NB4 (cell line): ENCODE measurements around the gene CBX2.

ENCODE experiments used
- DNase-seq: peaks from one replicate; pipeline ENCODE4 v3.0.0; 2010; ENCODE audit warnings: low read depth
- H3K4me3 ChIP-seq: one replicate; pipeline ENCODE4 v1.5.1; 2011; ENCODE audit warnings: mild to moderate bottlenecking, low read depth, low read length, moderate library complexity
- MYC ChIP-seq: IDR thresholded peaks from 2 replicates; pipeline ENCODE4 v1.6.1; 2011; ENCODE audit warnings: low read depth, low read length
- POLR2A ChIP-seq: IDR thresholded peaks from 2 replicates; pipeline ENCODE4 v1.6.1; 2011; ENCODE audit warnings: mild to moderate bottlenecking; ENCODE audit not compliant: insufficient read length; ENCODE audit errors: extremely low read depth
- TF ChIP-seq, protein P1 (sequence below): IDR thresholded peaks from one replicate; pipeline ENCODE4 v1.5.1; 2012; ENCODE audit warnings: low read depth, low read length
- TF ChIP-seq, protein P2 (sequence below): IDR thresholded peaks from 2 replicates; pipeline ENCODE4 v1.6.1; 2011; ENCODE audit warnings: low read depth, low read length

The CBX2 gene

DNA sequence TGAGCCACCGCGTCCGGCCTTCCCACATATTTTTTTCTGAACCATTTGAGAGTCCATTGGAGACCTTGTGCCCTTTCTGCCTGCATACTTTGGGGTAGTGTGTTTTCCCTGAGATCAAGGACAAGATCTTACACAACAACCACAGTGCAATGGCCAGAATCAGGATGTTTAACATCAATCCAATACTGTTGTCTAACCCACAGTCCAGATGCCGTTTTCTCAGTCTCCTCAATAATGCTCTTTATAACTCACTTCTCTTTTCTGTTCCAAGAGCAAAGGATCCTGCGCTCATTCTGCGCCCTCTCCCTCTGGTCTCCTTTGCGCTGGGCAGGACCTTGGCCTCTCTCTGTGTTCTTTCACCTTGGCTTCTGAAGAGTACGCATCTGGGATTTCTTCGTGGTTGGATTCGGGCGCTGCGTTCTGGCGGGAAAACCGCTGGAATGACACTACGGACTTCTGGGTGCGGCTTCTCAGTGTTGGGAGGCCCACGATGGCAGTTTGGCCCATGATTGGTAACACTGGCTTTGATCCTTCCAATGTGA, 44.7 kb downstream of the CBX2 start:
- H3K4me3 ChIP-seq, result no peak overlapping the region
- TF ChIP-seq MYC (no peak), POLR2A (no peak)
- TF ChIP-seq, protein P1, sequence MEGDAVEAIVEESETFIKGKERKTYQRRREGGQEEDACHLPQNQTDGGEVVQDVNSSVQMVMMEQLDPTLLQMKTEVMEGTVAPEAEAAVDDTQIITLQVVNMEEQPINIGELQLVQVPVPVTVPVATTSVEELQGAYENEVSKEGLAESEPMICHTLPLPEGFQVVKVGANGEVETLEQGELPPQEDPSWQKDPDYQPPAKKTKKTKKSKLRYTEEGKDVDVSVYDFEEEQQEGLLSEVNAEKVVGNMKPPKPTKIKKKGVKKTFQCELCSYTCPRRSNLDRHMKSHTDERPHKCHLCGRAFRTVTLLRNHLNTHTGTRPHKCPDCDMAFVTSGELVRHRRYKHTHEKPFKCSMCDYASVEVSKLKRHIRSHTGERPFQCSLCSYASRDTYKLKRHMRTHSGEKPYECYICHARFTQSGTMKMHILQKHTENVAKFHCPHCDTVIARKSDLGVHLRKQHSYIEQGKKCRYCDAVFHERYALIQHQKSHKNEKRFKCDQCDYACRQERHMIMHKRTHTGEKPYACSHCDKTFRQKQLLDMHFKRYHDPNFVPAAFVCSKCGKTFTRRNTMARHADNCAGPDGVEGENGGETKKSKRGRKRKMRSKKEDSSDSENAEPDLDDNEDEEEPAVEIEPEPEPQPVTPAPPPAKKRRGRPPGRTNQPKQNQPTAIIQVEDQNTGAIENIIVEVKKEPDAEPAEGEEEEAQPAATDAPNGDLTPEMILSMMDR, result no peak
- TF ChIP-seq, protein P2, sequence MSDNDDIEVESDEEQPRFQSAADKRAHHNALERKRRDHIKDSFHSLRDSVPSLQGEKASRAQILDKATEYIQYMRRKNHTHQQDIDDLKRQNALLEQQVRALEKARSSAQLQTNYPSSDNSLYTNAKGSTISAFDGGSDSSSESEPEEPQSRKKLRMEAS, result no peak
- no peak for DNase-seq

DNA sequence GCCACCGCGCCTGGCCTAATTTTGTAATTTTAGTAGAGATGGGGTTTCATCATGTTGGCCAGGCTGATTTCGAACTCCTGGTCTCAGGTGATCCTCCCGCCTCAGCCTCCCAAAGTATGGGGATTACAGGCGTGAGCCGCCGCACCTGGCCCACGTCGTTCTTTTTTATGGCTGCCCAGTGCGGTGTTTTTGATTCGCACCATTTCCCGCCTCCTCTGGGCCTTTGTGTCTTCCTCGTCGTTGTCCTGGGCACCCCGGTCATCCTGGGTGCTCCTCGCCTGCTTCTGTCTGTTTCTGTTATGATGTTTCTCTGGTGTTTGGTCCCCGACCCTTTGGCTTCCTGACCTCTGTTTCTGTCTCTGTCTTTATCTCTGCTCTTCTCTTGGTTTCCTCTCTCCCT, 46.3 kb downstream of the CBX2 start:
- DNase-seq, result no peak
- TF ChIP-seq MYC, result no peak
- TF ChIP-seq, protein P1, result no peak
- TF ChIP-seq, protein P2, result no peak
- no peak for TF ChIP-seq POLR2A
- no peak overlapping the region for H3K4me3 ChIP-seq

DNA sequence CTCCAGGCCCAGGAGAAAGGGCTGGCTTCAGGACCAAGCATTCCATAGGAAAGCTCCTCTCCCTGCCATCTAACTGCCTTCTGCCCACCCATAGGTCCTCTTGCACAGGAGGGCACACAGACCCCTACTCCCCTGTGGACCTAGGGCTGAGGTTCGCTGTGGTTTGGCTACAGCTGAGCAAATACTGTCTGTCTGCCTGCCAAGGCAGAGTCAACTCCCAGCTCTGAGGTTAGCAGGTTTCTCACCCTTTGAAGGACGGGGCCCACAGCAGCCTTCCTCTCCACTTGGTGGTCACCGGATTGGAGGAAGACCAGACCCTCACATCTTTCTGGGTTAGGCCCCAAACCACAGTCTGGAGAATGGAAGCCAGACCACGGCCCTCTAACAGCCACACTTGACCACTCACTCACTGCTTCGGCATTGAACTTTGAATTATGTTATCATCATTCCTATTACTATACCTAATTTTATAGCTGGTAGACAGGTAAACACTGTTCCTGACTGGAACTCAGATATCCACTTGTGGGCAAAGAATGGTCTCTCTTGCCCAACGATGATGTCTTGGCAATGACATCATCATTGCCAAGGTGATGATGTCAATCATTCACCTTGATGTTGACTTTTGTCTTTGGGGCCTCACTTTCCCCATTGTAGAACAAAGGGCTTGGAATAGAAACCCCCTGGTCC, 47.1 kb downstream of the CBX2 start:
- TF ChIP-seq, protein P1, result no peak
- TF ChIP-seq MYC, result no peak

DNA sequence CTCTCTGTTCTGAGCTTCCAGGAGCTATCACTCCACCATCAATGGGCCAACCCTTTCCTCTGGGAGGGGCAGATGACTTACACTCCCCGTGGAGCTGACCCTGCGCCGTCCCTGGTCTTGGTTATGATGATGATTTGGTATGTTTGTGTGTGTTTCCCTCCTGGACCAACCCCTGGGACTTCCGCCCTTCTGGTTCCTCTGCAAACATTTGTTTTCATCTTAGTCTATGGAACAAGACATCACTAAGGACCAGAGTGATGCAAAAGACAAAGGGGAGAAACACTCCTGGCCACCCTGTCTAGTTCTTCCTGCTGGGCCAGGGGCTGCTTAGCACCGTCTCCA, 47.6 kb downstream of the CBX2 start:
- TF ChIP-seq, protein P1, result no peak
- TF ChIP-seq MYC (no peak), POLR2A (no peak)
- TF ChIP-seq, protein P2, result no peak

More for the DNA sequence above, 47.1 kb downstream of the CBX2 start:
- no peak for DNase-seq
- no peak overlapping the region for H3K4me3 ChIP-seq

DNA sequence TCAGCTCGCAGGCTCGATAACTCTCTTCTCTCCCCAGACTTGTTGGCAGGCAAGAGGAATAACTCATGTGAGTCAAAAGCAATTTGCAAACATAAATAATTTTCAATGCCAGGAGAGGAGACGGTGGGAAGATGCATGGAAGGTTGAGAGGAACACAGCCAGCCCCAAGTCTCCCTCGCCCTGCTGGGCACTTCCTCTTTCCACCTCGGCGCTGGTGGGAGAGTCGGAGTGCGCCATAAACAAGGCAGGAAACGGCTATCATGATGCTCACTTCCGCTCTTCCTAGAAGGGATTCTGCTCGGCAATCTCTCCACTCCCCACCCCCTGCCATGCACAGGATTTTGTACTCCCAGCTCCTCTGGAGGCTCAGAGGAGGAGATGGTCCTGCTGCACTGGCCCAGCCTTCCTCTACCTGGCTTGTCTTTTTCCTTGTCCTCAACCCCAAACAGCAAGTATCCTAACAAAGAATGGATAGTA, 48.3 kb downstream of the CBX2 start:
- TF ChIP-seq, protein P1, result no peak
- TF ChIP-seq, protein P2, result 0 out of 2 replicates have a peak, but pooled peaks have one; percentile 25
- no peak for TF ChIP-seq POLR2A
- peak; percentile 50; the same call in 1 of the 2 replicates for TF ChIP-seq MYC
- no peak overlapping the region for H3K4me3 ChIP-seq
- peak; percentile 87 for DNase-seq

More for the DNA sequence above, 47.6 kb downstream of the CBX2 start:
- H3K4me3 ChIP-seq, result no peak overlapping the region
- no peak for DNase-seq
